ENCODE measurements around the gene ADARB2.
"Not testable (repeated sequence)": the region's sequence is repeated elsewhere in the genome, so short reads cannot be mapped to it uniquely, and the experiment has no call there.

Gene ADARB2

DNA sequence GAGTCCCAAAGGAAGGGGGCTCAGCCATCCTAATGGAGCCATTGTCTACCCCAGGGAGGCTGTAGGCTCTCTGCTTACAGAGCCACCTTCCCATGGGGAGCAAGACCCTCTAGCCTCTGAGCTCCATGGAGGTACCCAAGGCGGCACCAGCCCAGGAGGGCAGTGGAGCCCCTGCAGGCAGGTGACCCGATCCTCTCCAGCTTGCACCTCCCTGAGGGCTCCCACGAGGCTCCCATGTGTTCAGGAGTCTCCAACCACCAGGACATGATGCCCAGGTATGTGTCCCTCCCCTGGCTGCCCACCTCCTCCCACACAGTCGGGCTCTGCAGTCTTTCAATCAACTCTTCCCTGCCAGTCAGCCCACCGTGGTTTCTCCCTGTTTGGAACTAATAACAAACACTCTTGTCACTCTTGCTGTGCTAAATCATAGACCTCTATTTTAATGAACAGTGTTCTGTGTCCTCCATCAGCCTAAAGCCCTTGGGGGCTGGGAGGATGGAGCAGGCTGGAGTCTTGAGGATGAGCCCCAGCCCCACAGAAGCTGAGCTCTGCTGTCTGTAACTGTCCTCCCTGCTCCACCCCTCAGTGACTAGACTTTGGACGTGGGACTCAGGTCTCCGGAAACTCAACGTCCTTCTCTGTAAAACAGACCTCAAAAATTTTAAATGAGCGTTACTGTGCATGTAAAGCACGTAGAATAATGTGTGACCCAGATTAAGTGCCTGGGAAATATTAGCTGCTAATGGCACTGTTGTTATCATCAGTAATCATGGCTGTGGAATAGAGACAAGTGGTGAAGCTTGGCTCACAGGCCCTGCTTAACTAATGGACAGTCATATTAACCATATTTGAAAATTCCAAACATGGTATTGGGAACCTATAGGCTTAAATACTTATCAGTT lies 382.3 kb downstream of the ADARB2 start:
- no peak overlapping the region for H3K27ac Mint-ChIP-seq
- no peaks in the 10 kb centered on the region for H3K4me1 Mint-ChIP-seq (ENCODE audit: low read depth)
- H3K36me3 Mint-ChIP-seq (ENCODE audit: low read depth), result no peaks in the 10 kb centered on the region
- intact Hi-C loops (cut with micrococcal nuclease), result no loop called here
- no peaks in the 10 kb centered on the region for H3K9me3 Mint-ChIP-seq
- H3K4me3 Mint-ChIP-seq, result no peak overlapping the region
- H3K27me3 Mint-ChIP-seq, result peaks cover 8% of the 10 kb centered on the region

DNA sequence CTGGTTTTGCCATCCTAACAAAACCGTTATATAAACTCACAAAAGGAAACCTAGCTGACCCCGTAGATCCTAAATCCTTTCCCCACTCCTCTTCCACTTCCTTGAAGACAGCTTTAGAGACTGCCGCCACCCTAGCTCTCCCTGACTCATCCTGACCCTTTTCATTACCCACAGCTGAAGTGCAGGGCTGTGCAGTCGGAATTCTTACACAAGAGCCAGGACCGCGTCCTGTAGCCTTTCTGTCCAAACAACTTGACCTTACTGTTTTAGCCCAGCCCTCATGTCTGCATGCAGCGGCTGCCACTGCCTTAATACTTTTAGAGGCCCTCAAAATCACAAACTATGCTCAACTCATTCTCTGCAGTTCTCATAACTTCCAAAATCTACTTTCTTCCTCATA lies 385.0 kb downstream of the ADARB2 start:
- intact Hi-C loops (cut with micrococcal nuclease); H3K36me3 Mint-ChIP-seq (ENCODE audit: low read depth); H3K27ac Mint-ChIP-seq; H3K4me3 Mint-ChIP-seq; H3K4me1 Mint-ChIP-seq (ENCODE audit: low read depth); H3K9me3 Mint-ChIP-seq; H3K27me3 Mint-ChIP-seq: not testable (repeated sequence)

DNA sequence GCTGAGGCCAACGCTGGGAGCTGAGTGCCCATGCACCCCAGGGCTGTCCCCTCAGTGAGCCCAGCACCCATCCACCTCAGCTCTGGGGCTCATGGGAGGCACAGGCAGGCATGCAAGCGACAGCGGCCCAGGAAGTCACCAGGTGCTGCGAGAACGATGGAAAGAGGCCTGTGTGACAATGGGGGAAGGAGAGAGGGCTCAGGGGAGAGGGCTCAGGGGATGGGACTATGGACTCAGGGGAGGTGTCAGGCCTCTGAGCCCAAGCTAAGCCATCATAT lies 388.6 kb downstream of the ADARB2 start:
- H3K9me3 Mint-ChIP-seq, result no peaks in the 10 kb centered on the region
- H3K27me3 Mint-ChIP-seq, result no peaks in the 10 kb centered on the region
- H3K4me3 Mint-ChIP-seq, result no peak overlapping the region
- H3K27ac Mint-ChIP-seq, result no peak overlapping the region
- no peaks in the 10 kb centered on the region for H3K36me3 Mint-ChIP-seq (ENCODE audit: low read depth)
- intact Hi-C loops (cut with micrococcal nuclease), result no loop called here
- no peaks in the 10 kb centered on the region for H3K4me1 Mint-ChIP-seq (ENCODE audit: low read depth)

DNA sequence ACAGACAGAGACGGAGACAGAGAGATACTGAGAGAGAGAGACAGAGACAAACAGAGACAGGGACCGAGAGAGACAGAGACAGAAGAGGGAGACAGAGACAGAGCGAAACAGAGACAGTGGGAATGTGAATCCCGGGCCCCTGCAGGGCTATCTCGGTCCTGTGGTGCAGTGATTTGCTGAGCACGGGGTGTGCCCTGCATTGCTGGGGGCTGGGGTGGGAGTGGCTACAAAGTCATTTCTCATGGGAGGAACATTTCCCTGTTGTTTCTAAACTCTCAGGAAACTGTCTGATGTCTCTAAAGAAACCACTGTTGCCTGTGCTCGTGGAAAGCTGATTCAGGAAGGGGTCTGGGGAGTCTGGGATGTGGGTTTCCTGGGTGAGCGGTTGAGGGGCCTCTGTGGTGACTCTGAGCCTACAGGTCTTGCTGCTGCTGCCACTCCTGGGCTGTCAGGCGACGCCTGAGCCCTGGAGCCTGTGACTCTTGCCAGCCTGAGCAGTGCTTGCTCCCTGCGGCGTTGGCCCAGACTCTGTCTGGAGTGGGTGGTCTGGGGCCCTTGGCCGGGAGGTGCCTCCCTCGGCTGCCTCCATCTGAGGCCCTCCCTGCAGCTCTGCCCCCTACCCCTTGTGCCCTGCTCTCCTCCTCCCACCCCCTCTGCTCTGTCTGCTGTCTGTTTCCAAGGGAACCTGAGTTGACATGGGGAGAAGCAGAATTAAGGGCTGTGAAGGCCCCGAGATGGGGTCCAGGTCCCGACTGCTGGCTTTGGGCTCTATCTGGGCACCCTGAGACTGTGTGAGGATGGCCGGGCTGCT lies 389.2 kb downstream of the ADARB2 start:
- Mint-ChIP-seq H3K27ac (no peak overlapping the region), H3K9me3 (no peaks in the 10 kb centered on the region), H3K4me1 (ENCODE audit: low read depth) (no peaks in the 10 kb centered on the region), H3K4me3 (no peak overlapping the region), H3K27me3 (no peaks in the 10 kb centered on the region), H3K36me3 (ENCODE audit: low read depth) (no peaks in the 10 kb centered on the region)
- intact Hi-C loops (cut with micrococcal nuclease), result no loop called here

DNA sequence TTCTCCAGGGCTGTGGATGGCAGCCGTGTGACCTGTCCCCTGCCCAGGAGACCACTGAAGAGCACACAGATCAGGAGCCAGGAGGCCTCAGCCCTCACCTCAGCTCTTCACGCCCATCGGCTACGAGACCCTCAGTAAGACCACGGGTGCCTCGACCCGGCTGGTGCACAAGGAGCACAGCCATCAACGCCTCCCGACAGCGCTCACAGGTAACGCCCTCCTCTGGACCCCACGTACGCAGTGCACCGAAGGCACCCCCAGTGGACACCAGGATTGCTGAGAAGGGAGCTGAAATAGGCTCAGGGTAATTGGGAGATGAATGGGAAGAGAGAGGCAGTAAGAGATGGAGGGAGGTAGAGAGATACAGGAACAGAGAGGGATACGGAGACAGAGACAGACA lies 389.8 kb downstream of the ADARB2 start:
- intact Hi-C loops (cut with micrococcal nuclease), result no loop called here
- H3K9me3 Mint-ChIP-seq, result no peaks in the 10 kb centered on the region
- H3K27me3 Mint-ChIP-seq, result no peaks in the 10 kb centered on the region
- H3K4me3 Mint-ChIP-seq, result no peak overlapping the region
- no peaks in the 10 kb centered on the region for H3K36me3 Mint-ChIP-seq (ENCODE audit: low read depth)
- H3K27ac Mint-ChIP-seq, result no peak overlapping the region
- H3K4me1 Mint-ChIP-seq (ENCODE audit: low read depth), result no peaks in the 10 kb centered on the region

DNA sequence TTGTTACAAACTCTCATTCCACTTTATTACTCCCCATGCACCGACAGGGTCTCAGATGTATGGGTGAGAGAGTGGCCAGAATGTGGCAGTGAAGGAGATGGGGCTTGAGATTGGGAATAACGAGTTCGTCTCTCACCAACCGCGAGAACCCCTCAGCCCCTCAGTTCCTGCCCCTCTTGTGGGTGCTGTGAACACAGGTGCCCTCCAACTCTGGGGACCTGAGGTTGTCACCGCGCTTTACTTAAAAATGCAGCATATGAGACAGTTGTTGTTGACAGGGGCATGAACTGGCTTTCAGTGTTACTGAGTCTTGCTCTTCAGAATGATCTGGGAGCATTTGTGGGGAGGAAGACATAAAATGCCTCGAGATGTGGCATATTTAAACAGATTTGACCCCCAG lies 391.1 kb downstream of the ADARB2 start:
- H3K9me3 Mint-ChIP-seq, result peaks cover 4% of the 10 kb centered on the region
- H3K4me3 Mint-ChIP-seq, result no peak overlapping the region
- intact Hi-C loops (cut with micrococcal nuclease), result no loop called here
- no peaks in the 10 kb centered on the region for H3K27me3 Mint-ChIP-seq
- H3K27ac Mint-ChIP-seq, result no peak overlapping the region
- H3K36me3 Mint-ChIP-seq (ENCODE audit: low read depth), result no peaks in the 10 kb centered on the region
- no peaks in the 10 kb centered on the region for H3K4me1 Mint-ChIP-seq (ENCODE audit: low read depth)

GRCh38 chr10:1345368-1345767 lies 392.0 kb downstream of the ADARB2 start:
- intact Hi-C loops (cut with micrococcal nuclease), result no loop called here
- Mint-ChIP-seq H3K36me3 (ENCODE audit: low read depth) (no peaks in the 10 kb centered on the region), H3K27ac (no peak overlapping the region)

DNA sequence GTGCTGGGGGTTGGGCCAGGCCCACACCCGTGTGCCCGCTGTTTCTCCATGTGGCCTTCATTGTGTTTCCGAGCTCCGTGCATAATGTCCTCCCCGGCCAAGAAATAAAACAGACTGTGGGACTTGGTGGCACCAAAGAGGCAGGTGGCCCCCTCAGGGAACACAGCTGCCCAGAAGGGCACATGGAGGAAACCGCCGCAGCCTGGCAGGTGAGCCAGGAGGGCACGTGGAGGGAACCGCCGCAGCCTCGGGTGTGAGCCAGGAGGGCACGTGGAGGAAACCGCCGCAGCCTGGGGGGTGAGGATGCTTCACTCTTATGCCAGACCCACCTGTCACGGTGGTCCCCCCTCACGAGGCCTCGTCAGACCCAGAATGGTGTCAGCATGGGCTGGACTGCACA lies 392.5 kb downstream of the ADARB2 start:
- Mint-ChIP-seq H3K27me3 (no peaks in the 10 kb centered on the region), H3K4me3 (no peak overlapping the region), H3K27ac (no peak overlapping the region), H3K36me3 (ENCODE audit: low read depth) (no peaks in the 10 kb centered on the region), H3K4me1 (ENCODE audit: low read depth) (no peaks in the 10 kb centered on the region), H3K9me3 (peaks cover 11% of the 10 kb centered on the region)
- intact Hi-C loops (cut with micrococcal nuclease), result no loop called here

More at GRCh38 chr10:1345368-1345767, 392.0 kb downstream of the ADARB2 start:
- H3K27me3 Mint-ChIP-seq, result no peaks in the 10 kb centered on the region
- H3K9me3 Mint-ChIP-seq, result peaks cover 11% of the 10 kb centered on the region
- H3K4me3 Mint-ChIP-seq, result no peak overlapping the region
- H3K4me1 Mint-ChIP-seq (ENCODE audit: low read depth), result no peaks in the 10 kb centered on the region

- Mint-ChIP-seq H3K9me3 (peaks cover 11% of the 10 kb centered on the region), H3K27ac (no peak overlapping the region), H3K4me1 (ENCODE audit: low read depth) (no peaks in the 10 kb centered on the region), H3K27me3 (no peaks in the 10 kb centered on the region), H3K36me3 (ENCODE audit: low read depth) (no peaks in the 10 kb centered on the region), H3K4me3 (no peak overlapping the region)
- intact Hi-C loops (cut with micrococcal nuclease), result no loop called here
Observed at GRCh38 chr10:1344408-1344807, 392.9 kb downstream of the ADARB2 start.

DNA sequence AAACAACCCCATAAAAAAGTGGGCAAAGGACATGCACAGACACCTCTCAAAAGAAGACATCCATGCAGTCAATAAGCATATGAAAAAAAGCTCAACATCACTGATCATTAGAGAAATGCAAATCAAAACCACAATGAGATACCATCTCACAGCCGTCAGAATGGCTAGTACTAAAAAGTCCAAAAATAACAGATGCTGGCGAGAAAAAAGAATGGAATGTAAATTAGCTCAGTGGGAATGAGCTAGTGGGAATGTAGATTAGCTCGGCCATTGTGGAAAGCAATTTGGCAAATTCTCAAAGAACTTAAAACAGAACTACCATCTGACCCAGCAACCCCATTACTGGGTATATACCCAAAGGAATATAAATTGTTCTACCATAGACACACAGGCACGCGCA lies 394.1 kb downstream of the ADARB2 start:
- no peaks in the 10 kb centered on the region for H3K27me3 Mint-ChIP-seq
- no peak overlapping the region for H3K4me3 Mint-ChIP-seq
- H3K4me1 Mint-ChIP-seq (ENCODE audit: low read depth), result no peaks in the 10 kb centered on the region
- H3K9me3 Mint-ChIP-seq, result peaks cover 11% of the 10 kb centered on the region
- no peaks in the 10 kb centered on the region for H3K36me3 Mint-ChIP-seq (ENCODE audit: low read depth)
- intact Hi-C loops (cut with micrococcal nuclease), result no loop called here
- H3K27ac Mint-ChIP-seq, result no peak overlapping the region

DNA sequence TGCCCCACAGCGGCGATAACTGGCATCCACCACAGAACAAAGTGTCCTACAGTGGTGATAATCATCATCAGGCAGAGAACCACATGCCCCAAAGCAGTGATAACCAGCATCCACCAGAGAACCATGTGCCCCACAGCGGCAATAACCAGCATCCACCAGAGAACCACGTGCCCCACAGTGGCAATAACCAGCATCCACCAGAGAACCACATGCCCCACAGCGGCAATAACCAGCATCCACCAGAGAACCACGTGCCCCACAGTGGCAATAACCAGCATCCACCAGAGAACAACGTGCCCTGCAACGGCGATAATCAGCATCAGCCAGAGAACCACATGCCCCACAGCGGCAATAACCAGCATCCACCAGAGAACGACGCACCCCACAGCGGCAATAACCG lies 396.3 kb downstream of the ADARB2 start:
- H3K27ac Mint-ChIP-seq; intact Hi-C loops (cut with micrococcal nuclease); H3K27me3 Mint-ChIP-seq; H3K4me3 Mint-ChIP-seq; H3K4me1 Mint-ChIP-seq (ENCODE audit: low read depth); H3K36me3 Mint-ChIP-seq (ENCODE audit: low read depth): not testable (repeated sequence)
- H3K9me3 Mint-ChIP-seq, result peaks cover 11% of the 10 kb centered on the region

- H3K4me1 Mint-ChIP-seq (ENCODE audit: low read depth), result no peaks in the 10 kb centered on the region
- H3K4me3 Mint-ChIP-seq, result no peak overlapping the region
- no peaks in the 10 kb centered on the region for H3K27me3 Mint-ChIP-seq
- no peaks in the 10 kb centered on the region for H3K36me3 Mint-ChIP-seq (ENCODE audit: low read depth)
- H3K27ac Mint-ChIP-seq, result no peak overlapping the region
- peaks cover 11% of the 10 kb centered on the region for H3K9me3 Mint-ChIP-seq
- intact Hi-C loops (cut with micrococcal nuclease), result no loop called here
Observed at GRCh38 chr10:1339396-1339795, 397.9 kb downstream of the ADARB2 start.

DNA sequence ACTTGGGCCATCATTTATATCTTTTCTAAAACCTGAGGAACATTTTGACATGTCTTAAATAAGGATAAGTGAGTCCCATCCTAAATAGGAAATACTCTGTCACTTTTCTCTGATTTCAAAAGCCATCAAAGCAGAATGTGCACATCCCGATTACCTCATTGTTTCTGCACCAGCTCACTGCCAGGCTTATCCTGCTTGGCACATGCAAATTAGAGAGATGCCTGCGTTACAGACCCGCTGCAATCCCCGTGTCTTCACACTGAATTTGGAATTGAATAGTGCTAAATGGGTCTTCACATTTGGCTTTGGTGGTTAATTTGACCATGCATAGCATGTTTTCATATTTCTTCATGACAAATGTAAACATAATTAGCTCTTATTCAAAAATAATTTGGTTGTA lies 401.7 kb downstream of the ADARB2 start:
- intact Hi-C loops (cut with micrococcal nuclease), result no loop called here
- no peaks in the 10 kb centered on the region for H3K27me3 Mint-ChIP-seq
- no peaks in the 10 kb centered on the region for H3K36me3 Mint-ChIP-seq (ENCODE audit: low read depth)
- no peaks in the 10 kb centered on the region for H3K4me1 Mint-ChIP-seq (ENCODE audit: low read depth)
- H3K27ac Mint-ChIP-seq, result no peak overlapping the region
- H3K9me3 Mint-ChIP-seq, result peaks cover 1% of the 10 kb centered on the region
- H3K4me3 Mint-ChIP-seq, result no peak overlapping the region

GRCh38 chr10:1333981-1334380 lies 403.3 kb downstream of the ADARB2 start:
- intact Hi-C loops (cut with micrococcal nuclease), result no loop called here
- no peak overlapping the region for H3K4me3 Mint-ChIP-seq
- H3K27ac Mint-ChIP-seq, result no peak overlapping the region
- no peaks in the 10 kb centered on the region for H3K36me3 Mint-ChIP-seq (ENCODE audit: low read depth)
- H3K9me3 Mint-ChIP-seq, result no peaks in the 10 kb centered on the region
- H3K27me3 Mint-ChIP-seq, result no peaks in the 10 kb centered on the region
- H3K4me1 Mint-ChIP-seq (ENCODE audit: low read depth), result no peaks in the 10 kb centered on the region

Measured in dendritic cell treated with granulocyte-macrophage colony-stimulating factor and Interleukin-4, amounts not matched to agents 40 ng/mL and 50 ng/mL, for 4 days (primary cell).